ENCODE measurements around the gene KCNAB1. TPM values are rescaled to one million over a fixed set of nuclear protein-coding genes. Genes with fewer than 3 reads are reported as not detected.

The KCNAB1 gene
- total and polyA plus RNA-seq, 2 donors (not counting 1 experiment from before 2014, with no cell fraction given): not detected

GRCh38 chr3:156388497-156389448 is 268.4 kb downstream of the KCNAB1 start:
- CTCF ChIA-PET: interaction anchor here (1.1 kb wide), 2 partner anchors 11 to 120 kb away, joined by 3 read pairs; no protein-coding TSS in a partner anchor
- no peak overlapping the region for H2AFZ ChIP-seq (ENCODE audit: insufficient read depth, low read depth, low read length, poor library complexity, severe bottlenecking)
- ATAC-seq (ENCODE audit: low read depth) (no peak), DNase-seq (no peak)
- Mint-ChIP-seq H3K9me3 (ENCODE audit: insufficient read depth) (no peaks in the 10 kb centered on the region), H3K4me1 (no peaks in the 10 kb centered on the region), H3K27me3 (peaks cover 12% of the 10 kb centered on the region), H3K27ac (no peak overlapping the region), H3K4me3 (no peak overlapping the region)
- H3K4me1 ChIP-seq (ENCODE audit: control insufficient read depth in 2 of 2, insufficient read depth in 2 of 2, low read length in 2 of 2): no peaks in the 10 kb centered on the region
- H3K27ac ChIP-seq (ENCODE audit: low read length in 2 of 2): no peak overlapping the region
- TF ChIP-seq CTCF (IDR thresholded peaks at IDR 0.05): no peak
- TF ChIP-seq EZH2 (IDR thresholded peaks at IDR 0.05; ENCODE audit: borderline replicate concordance, insufficient read depth, low read depth, low read length, poor library complexity, severe bottlenecking): no peak
- H3K27me3 ChIP-seq (replicated peaks in 1 of 4; ENCODE audit: control extremely low read depth in 1 of 4, control insufficient read depth in 3 of 4, insufficient read depth in 4 of 4, low read length in 3 of 4): no peaks in the 10 kb centered on the region
- H3K9ac ChIP-seq (ENCODE audit: low read length): no peak overlapping the region
- H3K4me3 ChIP-seq (ENCODE audit: control extremely low read depth in 1 of 5, extremely low read depth in 1 of 5, insufficient read depth in 1 of 5, low read depth in 2 of 5, low read length in 4 of 5): no peak overlapping the region
- intact Hi-C loops (cut with micrococcal nuclease): loop anchor here (10.0 kb wide), 1 partner anchor 234 kb away; no protein-coding TSS in a partner anchor
- no peaks in the 10 kb centered on the region for H3K36me3 ChIP-seq (replicated peaks in 1 of 2; ENCODE audit: control extremely low read depth in 1 of 2, control insufficient read depth in 1 of 2, extremely low read depth in 1 of 2, insufficient read depth in 2 of 2, low read length in 1 of 2)
- no peaks in the 10 kb centered on the region for H4K20me1 ChIP-seq (ENCODE audit: control insufficient read depth, insufficient read depth, low read length, poor library complexity, severe bottlenecking)
- no peaks in the 10 kb centered on the region for H3K79me2 ChIP-seq (ENCODE audit: control insufficient read depth, insufficient read depth, low read length)
- no peak overlapping the region for H3K4me2 ChIP-seq (replicated peaks; ENCODE audit: low read depth, low read length, poor library complexity, severe bottlenecking)
- no peaks in the 10 kb centered on the region for H3K9me3 ChIP-seq (ENCODE audit: control extremely low read depth in 1 of 3, control insufficient read depth in 2 of 3, insufficient read depth in 1 of 3, low read length in 2 of 3)
- WGBS (ENCODE audit: insufficient coverage): 70% methylated on average over 4 of the region's 6 CpGs
- POLR2A ChIA-PET: no interaction called here

GRCh38 chr3:156389449-156389950 is 269.1 kb downstream of the KCNAB1 start:
- Mint-ChIP-seq H3K4me1 (no peaks in the 10 kb centered on the region), H3K27ac (no peak overlapping the region), H3K4me3 (no peak overlapping the region), H3K27me3 (peaks cover 17% of the 10 kb centered on the region), H3K9me3 (ENCODE audit: insufficient read depth) (no peaks in the 10 kb centered on the region)
- no peaks in the 10 kb centered on the region for H3K36me3 ChIP-seq (replicated peaks in 1 of 2; ENCODE audit: control extremely low read depth in 1 of 2, control insufficient read depth in 1 of 2, extremely low read depth in 1 of 2, insufficient read depth in 2 of 2, low read length in 1 of 2)
- H3K9me3 ChIP-seq (ENCODE audit: control extremely low read depth in 1 of 3, control insufficient read depth in 2 of 3, insufficient read depth in 1 of 3, low read length in 2 of 3): no peaks in the 10 kb centered on the region
- TF ChIP-seq CTCF (IDR thresholded peaks at IDR 0.05): no peak
- no peak for TF ChIP-seq EZH2 (IDR thresholded peaks at IDR 0.05; ENCODE audit: borderline replicate concordance, insufficient read depth, low read depth, low read length, poor library complexity, severe bottlenecking)
- no peak overlapping the region for H3K4me3 ChIP-seq (ENCODE audit: control extremely low read depth in 1 of 5, extremely low read depth in 1 of 5, insufficient read depth in 1 of 5, low read depth in 2 of 5, low read length in 4 of 5)
- no peak overlapping the region for H3K9ac ChIP-seq (ENCODE audit: low read length)
- H3K79me2 ChIP-seq (ENCODE audit: control insufficient read depth, insufficient read depth, low read length): no peaks in the 10 kb centered on the region
- intact Hi-C loops (cut with micrococcal nuclease): loop anchor here (10.0 kb wide), 1 partner anchor 235 kb away; no protein-coding TSS in a partner anchor
- no peaks in the 10 kb centered on the region for H4K20me1 ChIP-seq (ENCODE audit: control insufficient read depth, insufficient read depth, low read length, poor library complexity, severe bottlenecking)
- CTCF ChIA-PET: interaction anchor here (1.1 kb wide), 1 partner anchor 119 kb away, joined by 3 read pairs; no protein-coding TSS in a partner anchor
- no peak overlapping the region for H3K4me2 ChIP-seq (replicated peaks; ENCODE audit: low read depth, low read length, poor library complexity, severe bottlenecking)
- no peaks in the 10 kb centered on the region for H3K27me3 ChIP-seq (replicated peaks in 1 of 4; ENCODE audit: control extremely low read depth in 1 of 4, control insufficient read depth in 3 of 4, insufficient read depth in 4 of 4, low read length in 3 of 4)
- H3K4me1 ChIP-seq (ENCODE audit: control insufficient read depth in 2 of 2, insufficient read depth in 2 of 2, low read length in 2 of 2): no peaks in the 10 kb centered on the region
- DNase-seq: no peak
- no peak overlapping the region for H3K27ac ChIP-seq (ENCODE audit: low read length in 2 of 2)
- POLR2A ChIA-PET: no interaction called here
- WGBS (ENCODE audit: insufficient coverage): 94% methylated on average over 3 of the region's 3 CpGs
- no peak for ATAC-seq (ENCODE audit: low read depth)
- no peak overlapping the region for H2AFZ ChIP-seq (ENCODE audit: insufficient read depth, low read depth, low read length, poor library complexity, severe bottlenecking)

All from B cell (primary cell).